ENCODE data around the gene TLE2. TPM values are rescaled to one million over a fixed set of nuclear protein-coding genes. Genes with fewer than 3 reads are reported as not detected.
A peak's percentile ranks its signal among the peaks of the same experiment; 100 is the strongest.

The TLE2 gene
- total RNA-seq, 4 donors from 2014 or later, result 31.4 to 70.0 (median 47.5) TPM

DNA sequence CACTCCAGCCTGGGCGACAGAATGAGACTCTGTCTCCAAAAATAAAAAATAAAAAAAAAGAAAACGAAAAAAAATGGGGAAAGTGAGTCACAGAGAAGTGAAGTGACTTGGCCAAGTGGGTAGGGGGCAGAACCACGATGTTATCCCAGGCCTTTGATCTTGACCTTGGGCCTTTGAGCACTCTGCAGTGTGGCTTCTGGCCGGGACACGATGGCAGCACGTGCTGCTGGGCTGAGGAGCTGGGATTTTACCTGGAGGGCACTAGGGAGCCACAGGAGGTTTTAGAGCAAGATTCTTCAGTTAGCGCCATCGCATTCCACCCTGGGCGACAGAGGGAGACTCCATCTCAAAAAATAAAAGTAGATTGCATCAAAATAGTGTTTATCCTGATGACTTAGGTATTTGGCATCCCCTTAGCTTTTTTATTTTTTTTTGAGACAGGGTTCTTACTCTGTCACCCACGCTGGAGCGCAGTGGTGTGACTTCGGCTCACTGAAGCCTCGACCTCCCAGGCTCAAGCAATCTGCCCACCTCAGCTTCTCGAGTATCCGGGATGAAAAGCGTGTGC lies 37.5 kb upstream of the TLE2 start:
- no peak for DNase-seq
- in situ Hi-C loops (cut with MboI; ENCODE audit: low pct_ligation_motif_present in 1 of 4, low pct_unique_long_range_greater_than_20kb in 1 of 4, low sequenced_read_pairs in 3 of 4) (loop anchor here in 1 of 4 donors (10.0 kb wide), 1 partner anchor 112 kb away; no protein-coding TSS in a partner anchor), intact Hi-C loops (cut with DNase I; ENCODE audit: low total_unique reads) (no loop called here)
- Histone ChIP-seq H3K4me1 (peaks cover 0 to 22% (median 14%) of the 10 kb centered on the region in 4 donors), H3K4me3 (no peak overlapping the region), H3K36me3 (no peaks in the 10 kb centered on the region), H3K27me3 (no peaks in the 10 kb centered on the region), H3K9me3 (no peaks in the 10 kb centered on the region), H3K27ac (no peak overlapping the region)
- 87 to 97% methylated on average over 14 to 16 of the region's 16 CpGs for WGBS, 2 donors (ENCODE audit: low coverage in 1 of 2)
- TF ChIP-seq EP300 (IDR thresholded peaks at IDR 0.05; ENCODE audit: low read depth) (no peak), POLR2A (IDR thresholded peaks at IDR 0.05) (no peak), POLR2AphosphoS5 (IDR thresholded peaks at IDR 0.05) (no peak)
- TF ChIP-seq, protein P1, sequence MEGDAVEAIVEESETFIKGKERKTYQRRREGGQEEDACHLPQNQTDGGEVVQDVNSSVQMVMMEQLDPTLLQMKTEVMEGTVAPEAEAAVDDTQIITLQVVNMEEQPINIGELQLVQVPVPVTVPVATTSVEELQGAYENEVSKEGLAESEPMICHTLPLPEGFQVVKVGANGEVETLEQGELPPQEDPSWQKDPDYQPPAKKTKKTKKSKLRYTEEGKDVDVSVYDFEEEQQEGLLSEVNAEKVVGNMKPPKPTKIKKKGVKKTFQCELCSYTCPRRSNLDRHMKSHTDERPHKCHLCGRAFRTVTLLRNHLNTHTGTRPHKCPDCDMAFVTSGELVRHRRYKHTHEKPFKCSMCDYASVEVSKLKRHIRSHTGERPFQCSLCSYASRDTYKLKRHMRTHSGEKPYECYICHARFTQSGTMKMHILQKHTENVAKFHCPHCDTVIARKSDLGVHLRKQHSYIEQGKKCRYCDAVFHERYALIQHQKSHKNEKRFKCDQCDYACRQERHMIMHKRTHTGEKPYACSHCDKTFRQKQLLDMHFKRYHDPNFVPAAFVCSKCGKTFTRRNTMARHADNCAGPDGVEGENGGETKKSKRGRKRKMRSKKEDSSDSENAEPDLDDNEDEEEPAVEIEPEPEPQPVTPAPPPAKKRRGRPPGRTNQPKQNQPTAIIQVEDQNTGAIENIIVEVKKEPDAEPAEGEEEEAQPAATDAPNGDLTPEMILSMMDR (IDR thresholded peaks at IDR 0.05), result no peak

DNA sequence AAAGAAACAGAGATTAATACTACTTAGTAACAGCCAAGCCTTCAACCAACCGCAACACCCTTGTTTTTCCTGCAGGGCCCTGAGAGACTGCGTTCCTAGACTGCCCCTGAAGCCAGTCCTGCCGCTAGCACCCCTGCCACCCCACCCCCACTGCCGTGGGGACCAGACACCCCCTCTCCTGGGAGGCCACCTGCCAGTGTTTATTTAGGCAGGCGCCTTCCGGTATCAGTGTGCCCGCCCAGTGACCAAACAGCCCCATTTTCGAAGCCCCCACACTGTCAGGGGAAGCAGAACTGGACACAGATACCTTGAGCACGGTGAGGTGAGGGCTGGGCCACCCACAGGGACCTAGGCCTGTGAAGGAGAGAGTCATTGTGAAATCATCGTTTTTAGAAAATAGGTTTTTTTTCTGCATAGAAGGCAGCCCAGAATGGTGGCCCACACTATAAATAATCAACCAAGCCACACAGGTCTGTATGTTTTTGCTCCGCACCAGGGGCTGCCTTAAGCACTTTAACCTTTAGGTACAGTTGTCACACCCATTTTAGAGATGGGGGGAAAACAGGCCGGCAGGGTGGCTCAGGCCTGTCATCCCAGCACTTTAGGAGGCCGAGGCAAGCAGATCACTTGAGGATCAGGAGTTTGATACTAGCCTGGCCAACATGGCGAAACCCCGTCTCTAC lies 36.7 kb upstream of the TLE2 start:
- no peaks in the 10 kb centered on the region for H3K9me3 ChIP-seq
- in situ Hi-C loops (cut with MboI; ENCODE audit: low pct_ligation_motif_present in 1 of 4, low pct_unique_long_range_greater_than_20kb in 1 of 4, low sequenced_read_pairs in 3 of 4), result loop anchor here in 1 of 4 donors (10.0 kb wide), 1 partner anchor 111 kb away; no protein-coding TSS in a partner anchor
- peak overlapping the region in 3 of 4 donors; percentile 0 to 53 (median 43) for H3K27ac ChIP-seq
- H3K4me3 ChIP-seq, result no peak overlapping the region
- DNase-seq, result peak; percentile 79
- H3K27me3 ChIP-seq, result no peaks in the 10 kb centered on the region
- H3K36me3 ChIP-seq, result no peaks in the 10 kb centered on the region
- TF ChIP-seq POLR2A (IDR thresholded peaks at IDR 0.05) (no peak), EP300 (IDR thresholded peaks at IDR 0.05; ENCODE audit: low read depth) (no peak), POLR2AphosphoS5 (IDR thresholded peaks at IDR 0.05) (no peak)
- TF ChIP-seq, protein P1 (IDR thresholded peaks at IDR 0.05), result no peak
- 44 to 53% methylated on average over 4 to 15 of the region's 15 CpGs for WGBS, 2 donors (ENCODE audit: low coverage in 1 of 2)
- intact Hi-C loops (cut with DNase I; ENCODE audit: low total_unique reads), result no loop called here
- peaks cover 0 to 26% (median 18%) of the 10 kb centered on the region in 4 donors for H3K4me1 ChIP-seq

DNA sequence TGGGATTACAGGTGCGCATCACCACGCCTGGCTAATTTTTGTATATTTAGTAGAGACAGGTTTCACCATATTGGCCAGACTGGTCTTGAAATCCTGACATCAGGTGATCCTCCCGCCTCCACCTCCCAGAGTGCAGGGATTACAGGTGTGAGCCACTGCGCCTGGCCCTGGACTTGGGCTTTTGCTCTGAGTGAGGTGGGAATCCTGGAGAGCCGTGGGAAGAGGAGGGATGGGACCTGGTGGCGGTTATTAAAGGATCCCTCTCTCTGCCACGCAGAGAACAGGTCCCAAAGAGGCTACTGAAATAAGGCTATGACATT lies 34.9 kb upstream of the TLE2 start:
- Histone ChIP-seq H3K27ac (peak overlapping the region in 1 of 4 donors; percentile 96), H3K9me3 (no peaks in the 10 kb centered on the region), H3K4me1 (peaks cover 11 to 44% (median 26%) of the 10 kb centered on the region in 4 donors), H3K27me3 (no peaks in the 10 kb centered on the region), H3K36me3 (peaks cover 0 to 8% (median under 1%) of the 10 kb centered on the region in 4 donors), H3K4me3 (no peak overlapping the region)
- no peak for TF ChIP-seq POLR2AphosphoS5 (IDR thresholded peaks at IDR 0.05)
- TF ChIP-seq EP300 (IDR thresholded peaks at IDR 0.05; ENCODE audit: low read depth), result no peak
- TF ChIP-seq POLR2A (IDR thresholded peaks at IDR 0.05), result no peak
- TF ChIP-seq, protein P1 (IDR thresholded peaks at IDR 0.05), result no peak
- 93% methylated on average over 7 of the region's 7 CpGs; no CpG with 5 or more reads in 1 of the 2 donors for WGBS, 2 donors (ENCODE audit: low coverage in 1 of 2)
- intact Hi-C loops (cut with DNase I; ENCODE audit: low total_unique reads) (loop anchor here (5.0 kb wide), 1 partner anchor 87 kb away; the partner anchor contains the start of gene TLE6), in situ Hi-C loops (cut with MboI; ENCODE audit: low pct_ligation_motif_present in 1 of 4, low pct_unique_long_range_greater_than_20kb in 1 of 4, low sequenced_read_pairs in 3 of 4) (loop anchor here in 1 of 4 donors (10.0 kb wide), 1 partner anchor 109 kb away; no protein-coding TSS in a partner anchor)
- no peak for DNase-seq

All from transverse colon (tissue), 4 donors.